ENCODE data around the gene HNRNPM.

DNA sequence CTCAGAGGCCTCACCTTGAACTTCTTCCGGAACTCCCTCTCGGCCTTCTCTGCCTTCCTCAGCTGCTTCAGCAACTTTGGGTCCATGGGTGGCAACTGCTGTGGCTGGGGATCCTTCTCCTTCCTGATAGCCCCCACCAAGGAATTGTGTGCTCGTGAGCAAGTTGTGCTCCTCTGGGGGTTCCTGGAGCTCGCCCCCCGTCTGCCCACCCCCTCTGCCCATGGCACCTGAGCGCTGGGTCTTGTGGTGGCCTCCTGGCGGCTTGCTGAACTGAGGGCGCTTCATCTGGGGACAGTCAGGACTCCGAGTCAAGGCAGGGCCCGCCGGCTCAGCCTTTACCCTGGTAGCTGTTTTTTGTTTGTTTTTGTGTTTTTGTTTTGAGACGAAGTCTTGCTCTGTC lies 46.1 kb downstream of the HNRNPM start:
- TF ChIP-seq, protein P1, sequence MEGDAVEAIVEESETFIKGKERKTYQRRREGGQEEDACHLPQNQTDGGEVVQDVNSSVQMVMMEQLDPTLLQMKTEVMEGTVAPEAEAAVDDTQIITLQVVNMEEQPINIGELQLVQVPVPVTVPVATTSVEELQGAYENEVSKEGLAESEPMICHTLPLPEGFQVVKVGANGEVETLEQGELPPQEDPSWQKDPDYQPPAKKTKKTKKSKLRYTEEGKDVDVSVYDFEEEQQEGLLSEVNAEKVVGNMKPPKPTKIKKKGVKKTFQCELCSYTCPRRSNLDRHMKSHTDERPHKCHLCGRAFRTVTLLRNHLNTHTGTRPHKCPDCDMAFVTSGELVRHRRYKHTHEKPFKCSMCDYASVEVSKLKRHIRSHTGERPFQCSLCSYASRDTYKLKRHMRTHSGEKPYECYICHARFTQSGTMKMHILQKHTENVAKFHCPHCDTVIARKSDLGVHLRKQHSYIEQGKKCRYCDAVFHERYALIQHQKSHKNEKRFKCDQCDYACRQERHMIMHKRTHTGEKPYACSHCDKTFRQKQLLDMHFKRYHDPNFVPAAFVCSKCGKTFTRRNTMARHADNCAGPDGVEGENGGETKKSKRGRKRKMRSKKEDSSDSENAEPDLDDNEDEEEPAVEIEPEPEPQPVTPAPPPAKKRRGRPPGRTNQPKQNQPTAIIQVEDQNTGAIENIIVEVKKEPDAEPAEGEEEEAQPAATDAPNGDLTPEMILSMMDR (IDR thresholded peaks at IDR 0.05; ENCODE audit: poor library complexity), result no peak
- TF ChIP-seq EZH2 (IDR thresholded peaks at IDR 0.05; ENCODE audit: borderline replicate concordance), result no peak

Data from hepatocyte (in vitro differentiated cells).